Ectodermal cell (in vitro differentiated cells): ENCODE results near the gene USP17L12. TPM values are rescaled to one million over a fixed set of nuclear protein-coding genes. Genes with fewer than 3 reads are reported as not detected.
"Not testable (repeated sequence)": the region's sequence is repeated elsewhere in the genome, so short reads cannot be mapped to it uniquely, and the experiment has no call there.

Source experiments
- H3K27ac ChIP-seq: 2 replicates; pipeline ENCODE4 v1.7.0; 2013; ENCODE audit warnings: mild to moderate bottlenecking, low read depth, low read length; ENCODE audit not compliant: insufficient read depth, poor library complexity, severe bottlenecking
- H3K27me3 ChIP-seq: 2 replicates; pipeline ENCODE4 v1.7.0; 2013; ENCODE audit warnings: mild to moderate bottlenecking, low read length; ENCODE audit not compliant: insufficient read depth, control insufficient read depth, poor library complexity, severe bottlenecking
- H3K36me3 ChIP-seq: one replicate; pipeline ENCODE4 v1.7.0; 2013; ENCODE audit warnings: low read length; ENCODE audit not compliant: control insufficient read depth, insufficient read depth
- H3K4me1 ChIP-seq: one replicate; pipeline ENCODE4 v1.7.0; 2013; ENCODE audit warnings: low read length; ENCODE audit not compliant: control insufficient read depth, insufficient read depth
- H3K4me3 ChIP-seq: 2 replicates; pipeline ENCODE4 v1.7.0; 2013; ENCODE audit warnings: low read depth, low read length, control low read depth; ENCODE audit not compliant: insufficient read depth
- H3K9me3 ChIP-seq: 2 replicates; pipeline ENCODE4 v1.7.0; 2013; ENCODE audit warnings: mild to moderate bottlenecking, low read length, moderate library complexity; ENCODE audit not compliant: control insufficient read depth
- WGBS, 2 experiments: methylation state at CpG; one replicate each; pipeline ENCODE4 v1.1.7; 2013; ENCODE audit warnings: missing lambda C conversion rate in 2 of 2; 5-methylcytosine and 5-hydroxymethylcytosine counted together
- polyA plus RNA-seq, 4 experiments: library from polyadenylated mRNA; stranded (reverse); fragments of 50-300 nt; gene quantifications; one replicate each; pipeline ENCODE4 v1.2.3, GENCODE V29; 2013

Gene USP17L12, protein sequence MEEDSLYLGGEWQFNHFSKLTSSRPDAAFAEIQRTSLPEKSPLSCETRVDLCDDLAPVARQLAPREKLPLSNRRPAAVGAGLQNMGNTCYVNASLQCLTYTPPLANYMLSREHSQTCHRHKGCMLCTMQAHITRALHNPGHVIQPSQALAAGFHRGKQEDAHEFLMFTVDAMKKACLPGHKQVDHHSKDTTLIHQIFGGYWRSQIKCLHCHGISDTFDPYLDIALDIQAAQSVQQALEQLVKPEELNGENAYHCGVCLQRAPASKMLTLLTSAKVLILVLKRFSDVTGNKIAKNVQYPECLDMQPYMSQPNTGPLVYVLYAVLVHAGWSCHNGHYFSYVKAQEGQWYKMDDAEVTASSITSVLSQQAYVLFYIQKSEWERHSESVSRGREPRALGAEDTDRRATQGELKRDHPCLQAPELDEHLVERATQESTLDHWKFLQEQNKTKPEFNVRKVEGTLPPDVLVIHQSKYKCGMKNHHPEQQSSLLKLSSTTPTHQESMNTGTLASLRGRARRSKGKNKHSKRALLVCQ
- not detected for polyA plus RNA-seq (2013, experiment 1 of 4)
- not detected for polyA plus RNA-seq (2013, experiment 2 of 4)
- not detected for polyA plus RNA-seq (2013, experiment 3 of 4)
- polyA plus RNA-seq (2013, experiment 4 of 4) = not detected

DNA sequence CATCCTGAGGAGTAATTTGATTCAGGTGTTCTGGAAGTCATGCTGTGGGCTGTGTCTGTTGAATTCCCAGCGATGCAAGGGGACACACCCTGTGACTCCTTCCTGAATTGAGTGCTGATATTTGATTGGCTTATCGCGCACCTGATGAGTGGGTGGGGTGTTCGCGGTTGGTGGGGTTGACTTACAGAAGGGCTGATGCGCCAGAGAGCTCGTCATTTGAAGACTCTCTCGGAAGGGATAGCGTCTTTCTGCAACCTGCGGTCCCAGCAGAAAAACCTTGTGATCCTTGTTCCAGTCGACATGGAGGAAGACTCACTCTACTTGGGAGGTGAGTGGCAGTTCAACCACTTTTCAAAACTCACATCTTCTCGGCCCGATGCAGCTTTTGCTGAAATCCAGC lies at the start of gene USP17L12:
Gene USP17L12, plus strand, starts transcription at position 301 of the 400 bp plus-strand sequence. Its CDS starts 0 bp downstream, at position 301.
- not testable (repeated sequence) for H3K4me3 ChIP-seq, H3K9me3 ChIP-seq, H3K27me3 ChIP-seq, H3K36me3 ChIP-seq, H3K4me1 ChIP-seq, H3K27ac ChIP-seq
- no CpG with 5 or more reads among the region's 13 CpGs for WGBS, 2 experiments

DNA sequence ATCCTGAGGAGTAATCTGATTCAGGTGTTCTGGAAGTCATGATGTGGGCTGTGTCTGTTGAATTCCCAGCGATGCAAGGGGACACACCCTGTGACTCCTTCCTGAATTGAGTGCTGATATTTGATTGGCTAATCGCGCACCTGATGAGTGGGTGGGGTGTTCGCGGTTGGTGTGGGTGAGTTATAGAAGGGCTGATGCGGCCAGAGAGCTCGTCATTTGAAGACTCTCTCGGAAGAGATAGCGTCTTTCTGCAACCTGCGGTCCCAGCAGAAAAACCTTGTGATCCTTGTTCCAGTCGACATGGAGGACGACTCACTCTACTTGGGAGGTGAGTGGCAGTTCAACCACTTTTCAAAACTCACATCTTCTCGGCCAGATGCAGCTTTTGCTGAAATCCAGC lies 9.6 kb upstream of the USP17L12 start, which contains the start of gene USP17L10:
Gene USP17L10, plus strand, starts transcription at position 301 of the 400 bp plus-strand sequence. Its CDS starts 0 bp downstream, at position 301.
- H3K4me1 ChIP-seq, H3K4me3 ChIP-seq, H3K9me3 ChIP-seq, H3K27ac ChIP-seq, H3K36me3 ChIP-seq, H3K27me3 ChIP-seq: not testable (repeated sequence)
- no CpG with 5 or more reads among the region's 13 CpGs for WGBS, 2 experiments

- not testable (repeated sequence) for H3K9me3 ChIP-seq, H3K4me1 ChIP-seq, H3K27ac ChIP-seq, H3K4me3 ChIP-seq, H3K27me3 ChIP-seq, H3K36me3 ChIP-seq
- WGBS, 2 experiments = 89 to 92% methylated on average over 8 of the region's 14 CpGs
Measured at GRCh38 chr4:9214701-9215100, 5.3 kb upstream of the USP17L12 start.

DNA sequence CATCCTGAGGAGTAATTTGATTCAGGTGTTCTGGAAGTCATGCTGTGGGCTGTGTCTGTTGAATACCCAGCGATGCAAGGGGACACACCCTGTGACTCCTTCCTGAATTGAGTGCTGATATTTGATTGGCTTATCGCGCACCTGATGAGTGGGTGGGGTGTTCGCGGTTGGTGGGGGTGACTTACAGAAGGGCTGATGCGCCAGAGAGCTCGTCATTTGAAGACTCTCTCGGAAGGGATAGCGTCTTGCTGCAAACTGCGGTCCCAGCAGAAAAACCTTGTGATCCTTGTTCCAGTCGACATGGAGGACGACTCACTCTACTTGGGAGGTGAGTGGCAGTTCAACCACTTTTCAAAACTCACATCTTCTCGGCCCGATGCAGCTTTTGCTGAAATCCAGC lies 4.8 kb upstream of the USP17L12 start, which contains the start of gene USP17L11:
Gene USP17L11, plus strand, starts transcription at position 301 of the 400 bp plus-strand sequence. Its CDS starts 0 bp downstream, at position 301.
- H3K4me1 ChIP-seq, H3K27me3 ChIP-seq, H3K4me3 ChIP-seq, H3K36me3 ChIP-seq, H3K9me3 ChIP-seq, H3K27ac ChIP-seq: not testable (repeated sequence)
- no CpG with 5 or more reads among the region's 14 CpGs for whole genome bisulfite sequencing, 2 experiments

GRCh38 chr4:9224596-9224995 lies 4.6 kb downstream of the USP17L12 start, which contains the start of gene USP17L13:
Gene USP17L13 (plus strand): TSS chr4:9224896. CDS start chr4:9224896, 0 bp downstream.
- not testable (repeated sequence) for H3K4me1 ChIP-seq, H3K27ac ChIP-seq, H3K4me3 ChIP-seq, H3K27me3 ChIP-seq, H3K36me3 ChIP-seq, H3K9me3 ChIP-seq
- no CpG with 5 or more reads among the region's 14 CpGs for WGBS, 2 experiments

DNA sequence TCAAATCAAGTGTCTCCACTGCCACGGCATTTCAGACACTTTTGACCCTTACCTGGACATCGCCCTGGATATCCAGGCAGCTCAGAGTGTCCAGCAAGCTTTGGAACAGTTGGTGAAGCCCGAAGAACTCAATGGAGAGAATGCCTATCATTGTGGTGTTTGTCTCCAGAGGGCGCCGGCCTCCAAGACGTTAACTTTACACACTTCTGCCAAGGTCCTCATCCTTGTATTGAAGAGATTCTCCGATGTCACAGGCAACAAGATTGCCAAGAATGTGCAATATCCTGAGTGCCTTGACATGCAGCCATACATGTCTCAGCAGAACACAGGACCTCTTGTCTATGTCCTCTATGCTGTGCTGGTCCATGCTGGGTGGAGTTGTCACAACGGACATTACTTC lies 10.3 kb downstream of the USP17L12 start:
- not testable (repeated sequence) for H3K27ac ChIP-seq, H3K36me3 ChIP-seq, H3K4me3 ChIP-seq, H3K9me3 ChIP-seq, H3K27me3 ChIP-seq, H3K4me1 ChIP-seq
- WGBS, 2 experiments = 88 to 92% methylated on average over 4 to 5 of the region's 8 CpGs

DNA sequence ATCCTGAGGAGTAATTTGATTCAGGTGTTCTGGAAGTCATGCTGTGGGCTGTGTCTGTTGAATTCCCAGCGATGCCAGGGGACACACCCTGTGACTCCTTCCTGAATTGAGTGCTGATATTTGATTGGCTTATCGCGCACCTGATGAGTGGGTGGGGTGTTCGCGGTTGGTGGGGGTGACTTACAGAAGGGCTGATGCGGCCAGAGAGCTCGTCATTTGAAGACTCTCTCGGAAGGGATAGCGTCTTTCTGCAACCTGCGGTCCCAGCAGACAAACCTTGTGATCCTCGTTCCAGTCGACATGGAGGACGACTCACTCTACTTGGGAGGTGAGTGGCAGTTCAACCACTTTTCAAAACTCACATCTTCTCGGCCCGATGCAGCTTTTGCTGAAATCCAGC lies 14.1 kb downstream of the USP17L12 start, which contains the start of gene USP17L15:
Gene USP17L15, plus strand, starts transcription at position 301 of the 400 bp plus-strand sequence. Its CDS starts 0 bp downstream, at position 301.
- H3K4me3 ChIP-seq, H3K27me3 ChIP-seq, H3K4me1 ChIP-seq, H3K27ac ChIP-seq, H3K9me3 ChIP-seq, H3K36me3 ChIP-seq: not testable (repeated sequence)
- WGBS, 2 experiments = no CpG with 5 or more reads among the region's 15 CpGs

- not testable (repeated sequence) for H3K36me3 ChIP-seq, H3K4me3 ChIP-seq, H3K27me3 ChIP-seq, H3K9me3 ChIP-seq, H3K27ac ChIP-seq, H3K4me1 ChIP-seq
- WGBS, 2 experiments = no CpG with 5 or more reads among the region's 12 CpGs
Measured at GRCh38 chr4:9238461-9238860, 18.5 kb downstream of the USP17L12 start.

DNA sequence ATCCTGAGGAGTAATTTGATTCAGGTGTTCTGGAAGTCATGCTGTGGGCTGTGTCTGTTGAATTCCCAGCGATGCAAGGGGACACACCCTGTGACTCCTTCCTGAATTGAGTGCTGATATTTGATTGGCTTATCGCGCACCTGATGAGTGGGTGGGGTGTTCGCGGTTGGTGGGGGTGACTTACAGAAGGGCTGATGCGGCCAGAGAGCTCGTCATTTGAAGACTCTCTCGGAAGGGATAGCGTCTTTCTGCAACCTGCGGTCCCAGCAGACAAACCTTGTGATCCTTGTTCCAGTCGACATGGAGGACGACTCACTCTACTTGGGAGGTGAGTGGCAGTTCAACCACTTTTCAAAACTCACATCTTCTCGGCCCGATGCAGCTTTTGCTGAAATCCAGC lies 23.6 kb downstream of the USP17L12 start, which contains the start of gene USP17L17:
Gene USP17L17, plus strand, starts transcription at position 301 of the 400 bp plus-strand sequence. Its CDS starts 0 bp downstream, at position 301.
- H3K36me3 ChIP-seq, H3K9me3 ChIP-seq, H3K27ac ChIP-seq, H3K4me1 ChIP-seq, H3K4me3 ChIP-seq, H3K27me3 ChIP-seq: not testable (repeated sequence)
- WGBS, 2 experiments = no CpG with 5 or more reads among the region's 14 CpGs

DNA sequence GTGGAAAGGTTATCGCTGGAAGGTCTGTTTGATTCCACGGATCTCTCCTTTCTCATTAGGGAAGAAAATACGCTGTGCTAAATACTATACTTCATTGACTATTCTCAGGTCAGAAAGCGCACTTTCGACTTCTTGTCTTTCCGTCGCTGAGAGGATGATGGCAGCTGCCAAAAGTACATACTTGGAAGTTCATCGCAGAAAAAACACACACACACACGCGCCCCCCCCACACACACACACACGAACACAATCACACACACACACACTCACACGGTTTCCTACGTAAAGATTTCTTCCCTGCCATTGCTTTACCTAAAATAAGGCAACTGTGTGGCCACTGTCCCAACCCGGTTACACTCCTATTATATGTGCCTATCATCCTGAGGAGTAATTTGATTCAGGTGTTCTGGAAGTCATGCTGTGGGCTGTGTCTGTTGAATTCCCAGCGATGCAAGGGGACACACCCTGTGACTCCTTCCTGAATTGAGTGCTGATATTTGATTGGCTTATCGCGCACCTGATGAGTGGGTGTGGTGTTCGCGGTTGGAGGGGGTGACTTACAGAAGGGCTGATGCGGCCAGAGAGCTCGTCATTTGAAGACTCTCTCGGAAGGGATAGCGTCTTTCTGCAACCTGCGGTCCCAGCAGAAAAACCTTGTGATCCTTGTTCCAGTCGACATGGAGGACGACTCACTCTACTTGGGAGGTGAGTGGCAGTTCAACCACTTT lies 28.2 kb downstream of the USP17L12 start, which contains the start of gene USP17L18:
Gene USP17L18, plus strand, starts transcription at position 678 of the 728 bp plus-strand sequence. Its CDS starts 0 bp downstream, at position 678.
- not testable (repeated sequence) for H3K4me3 ChIP-seq, H3K27ac ChIP-seq, H3K4me1 ChIP-seq, H3K36me3 ChIP-seq, H3K27me3 ChIP-seq, H3K9me3 ChIP-seq
- WGBS, 2 experiments = 82 to 87% methylated on average over 9 of the region's 26 CpGs
